NB4 (cell line): ENCODE measurements around the gene MIGA2.

ENCODE experiments used
- DNase-seq: peaks from one replicate; pipeline ENCODE4 v3.0.0; 2010; ENCODE audit warnings: low read depth
- H3K4me3 ChIP-seq: one replicate; pipeline ENCODE4 v1.5.1; 2011; ENCODE audit warnings: mild to moderate bottlenecking, low read depth, low read length, moderate library complexity
- MYC ChIP-seq: IDR thresholded peaks from 2 replicates; pipeline ENCODE4 v1.6.1; 2011; ENCODE audit warnings: low read depth, low read length
- POLR2A ChIP-seq: IDR thresholded peaks from 2 replicates; pipeline ENCODE4 v1.6.1; 2011; ENCODE audit warnings: mild to moderate bottlenecking; ENCODE audit not compliant: insufficient read length; ENCODE audit errors: extremely low read depth
- TF ChIP-seq, protein P1 (sequence below): IDR thresholded peaks from 2 replicates; pipeline ENCODE4 v1.6.1; 2011; ENCODE audit warnings: low read depth, low read length
- TF ChIP-seq, protein P2 (sequence below): IDR thresholded peaks from one replicate; pipeline ENCODE4 v1.5.1; 2012; ENCODE audit warnings: low read depth, low read length

MIGA2 gene, protein sequence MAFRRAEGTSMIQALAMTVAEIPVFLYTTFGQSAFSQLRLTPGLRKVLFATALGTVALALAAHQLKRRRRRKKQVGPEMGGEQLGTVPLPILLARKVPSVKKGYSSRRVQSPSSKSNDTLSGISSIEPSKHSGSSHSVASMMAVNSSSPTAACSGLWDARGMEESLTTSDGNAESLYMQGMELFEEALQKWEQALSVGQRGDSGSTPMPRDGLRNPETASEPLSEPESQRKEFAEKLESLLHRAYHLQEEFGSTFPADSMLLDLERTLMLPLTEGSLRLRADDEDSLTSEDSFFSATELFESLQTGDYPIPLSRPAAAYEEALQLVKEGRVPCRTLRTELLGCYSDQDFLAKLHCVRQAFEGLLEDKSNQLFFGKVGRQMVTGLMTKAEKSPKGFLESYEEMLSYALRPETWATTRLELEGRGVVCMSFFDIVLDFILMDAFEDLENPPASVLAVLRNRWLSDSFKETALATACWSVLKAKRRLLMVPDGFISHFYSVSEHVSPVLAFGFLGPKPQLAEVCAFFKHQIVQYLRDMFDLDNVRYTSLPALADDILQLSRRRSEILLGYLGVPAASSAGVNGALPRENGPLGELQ

DNA sequence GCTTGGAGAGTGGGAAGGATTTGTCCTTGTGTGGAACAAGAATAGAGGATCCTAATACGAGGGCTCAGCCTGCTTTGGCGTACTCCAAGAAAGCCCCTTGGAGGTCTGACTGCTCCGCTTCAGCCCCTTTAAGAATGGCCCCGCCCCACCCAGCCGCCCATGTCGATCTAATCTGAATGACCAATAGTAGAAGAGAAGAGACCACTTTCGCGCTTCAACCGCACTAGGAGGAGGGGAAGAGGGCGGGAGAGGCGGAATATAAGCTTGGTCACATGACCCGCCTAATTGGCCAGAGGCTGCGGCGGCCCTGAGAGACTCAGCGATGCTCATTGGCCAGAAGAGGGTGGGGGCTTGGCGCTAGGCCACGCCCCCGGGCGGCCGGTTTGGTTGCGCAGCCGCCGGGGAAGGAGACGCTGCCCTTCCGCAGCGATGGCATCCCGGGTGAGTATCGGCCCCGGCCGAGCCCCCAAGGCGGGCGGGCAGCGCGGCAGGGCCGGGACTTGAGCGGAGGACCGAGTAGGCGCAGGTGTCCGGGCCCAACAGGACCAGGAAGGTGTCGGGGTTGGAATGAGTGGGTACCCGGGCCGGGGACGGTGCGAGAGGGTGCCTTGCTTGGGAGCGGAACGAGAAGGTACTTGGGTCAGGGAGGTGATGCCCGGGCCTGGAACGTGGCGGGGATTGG is at the start of gene MIGA2:
Gene MIGA2 (plus strand): TSS at position 386 of the 682 bp plus-strand sequence. CDS start 3,969 bp downstream, outside the sequence.
- peak; percentile 27; the same call in 1 of the 2 replicates for TF ChIP-seq MYC
- TF ChIP-seq POLR2A = peak; percentile 78
- TF ChIP-seq, protein P1, sequence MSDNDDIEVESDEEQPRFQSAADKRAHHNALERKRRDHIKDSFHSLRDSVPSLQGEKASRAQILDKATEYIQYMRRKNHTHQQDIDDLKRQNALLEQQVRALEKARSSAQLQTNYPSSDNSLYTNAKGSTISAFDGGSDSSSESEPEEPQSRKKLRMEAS = peak; percentile 79
- TF ChIP-seq, protein P2, sequence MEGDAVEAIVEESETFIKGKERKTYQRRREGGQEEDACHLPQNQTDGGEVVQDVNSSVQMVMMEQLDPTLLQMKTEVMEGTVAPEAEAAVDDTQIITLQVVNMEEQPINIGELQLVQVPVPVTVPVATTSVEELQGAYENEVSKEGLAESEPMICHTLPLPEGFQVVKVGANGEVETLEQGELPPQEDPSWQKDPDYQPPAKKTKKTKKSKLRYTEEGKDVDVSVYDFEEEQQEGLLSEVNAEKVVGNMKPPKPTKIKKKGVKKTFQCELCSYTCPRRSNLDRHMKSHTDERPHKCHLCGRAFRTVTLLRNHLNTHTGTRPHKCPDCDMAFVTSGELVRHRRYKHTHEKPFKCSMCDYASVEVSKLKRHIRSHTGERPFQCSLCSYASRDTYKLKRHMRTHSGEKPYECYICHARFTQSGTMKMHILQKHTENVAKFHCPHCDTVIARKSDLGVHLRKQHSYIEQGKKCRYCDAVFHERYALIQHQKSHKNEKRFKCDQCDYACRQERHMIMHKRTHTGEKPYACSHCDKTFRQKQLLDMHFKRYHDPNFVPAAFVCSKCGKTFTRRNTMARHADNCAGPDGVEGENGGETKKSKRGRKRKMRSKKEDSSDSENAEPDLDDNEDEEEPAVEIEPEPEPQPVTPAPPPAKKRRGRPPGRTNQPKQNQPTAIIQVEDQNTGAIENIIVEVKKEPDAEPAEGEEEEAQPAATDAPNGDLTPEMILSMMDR = no peak
- H3K4me3 ChIP-seq = peak within 1 kb of the TSS; percentile 79
- peak; percentile 99 for DNase-seq

DNA sequence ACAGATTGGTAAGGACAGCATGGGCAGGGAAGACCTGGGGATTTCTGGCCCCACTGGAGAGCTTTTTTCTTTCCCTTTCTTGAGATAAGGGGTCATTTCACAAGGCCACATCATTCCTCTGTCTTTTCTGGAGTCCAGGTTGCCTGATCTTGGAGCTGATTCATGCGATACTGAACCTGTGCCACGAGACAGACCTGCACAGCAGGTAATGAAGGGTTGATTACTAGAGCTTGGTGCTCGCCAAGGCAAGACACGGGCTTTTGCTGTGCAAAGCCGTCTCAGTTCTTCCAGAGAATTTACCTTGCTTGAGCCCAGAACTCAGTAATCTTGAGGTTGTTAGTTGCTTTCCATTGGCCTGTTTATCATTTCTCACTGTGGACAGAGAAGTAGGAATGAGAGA is 49.8 kb upstream of the MIGA2 start:
- TF ChIP-seq, protein P1 = no peak
- TF ChIP-seq, protein P2 = no peak
- TF ChIP-seq MYC = no peak
- no peak for TF ChIP-seq POLR2A
- H3K4me3 ChIP-seq = no peak overlapping the region
- no peak for DNase-seq

DNA sequence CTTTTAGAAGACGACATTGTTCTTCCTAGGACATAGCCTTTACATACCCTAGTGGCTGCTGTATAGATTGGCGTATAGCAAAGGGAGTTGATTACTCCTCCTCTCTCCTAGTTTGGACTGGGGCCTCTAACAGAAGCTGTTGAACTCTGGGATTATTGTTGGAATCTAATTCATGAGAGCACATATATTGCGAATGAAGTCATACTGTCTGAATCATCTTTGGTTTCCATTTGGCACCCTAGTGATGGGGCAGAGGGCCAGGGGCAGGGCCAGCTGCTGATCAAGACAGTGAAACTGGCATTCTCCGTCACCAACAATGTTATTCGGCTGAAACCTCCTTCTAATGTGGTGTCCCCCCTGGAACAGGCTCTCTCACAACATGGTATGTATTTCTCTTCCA is 48.6 kb upstream of the MIGA2 start:
- DNase-seq = no peak
- H3K4me3 ChIP-seq = no peak overlapping the region
- TF ChIP-seq, protein P2 = no peak
- TF ChIP-seq POLR2A = no peak
- TF ChIP-seq, protein P1 = no peak
- no peak for TF ChIP-seq MYC

DNA sequence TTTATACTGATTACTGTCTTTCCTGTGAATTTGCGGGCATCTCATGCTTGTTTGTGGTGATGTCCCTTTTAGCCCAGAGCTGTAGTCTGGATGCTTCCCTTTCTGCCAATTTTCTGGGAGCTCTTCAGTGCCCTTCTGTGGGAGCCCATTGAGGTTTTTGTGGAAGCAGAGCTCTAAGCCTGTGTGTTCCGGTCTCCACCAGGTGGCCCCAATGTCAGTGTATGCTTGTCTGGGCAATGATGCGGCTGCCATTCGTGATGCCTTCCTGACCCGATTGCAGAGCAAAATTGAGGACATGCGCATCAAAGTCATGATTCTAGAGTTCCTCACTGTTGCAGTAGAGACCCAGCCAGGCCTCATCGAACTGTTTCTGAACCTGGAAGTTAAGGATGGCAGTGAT is 43.4 kb upstream of the MIGA2 start:
- DNase-seq = no peak
- no peak overlapping the region for H3K4me3 ChIP-seq
- TF ChIP-seq, protein P2 = peak; percentile 13
- TF ChIP-seq MYC = no peak
- TF ChIP-seq, protein P1 = no peak

DNA sequence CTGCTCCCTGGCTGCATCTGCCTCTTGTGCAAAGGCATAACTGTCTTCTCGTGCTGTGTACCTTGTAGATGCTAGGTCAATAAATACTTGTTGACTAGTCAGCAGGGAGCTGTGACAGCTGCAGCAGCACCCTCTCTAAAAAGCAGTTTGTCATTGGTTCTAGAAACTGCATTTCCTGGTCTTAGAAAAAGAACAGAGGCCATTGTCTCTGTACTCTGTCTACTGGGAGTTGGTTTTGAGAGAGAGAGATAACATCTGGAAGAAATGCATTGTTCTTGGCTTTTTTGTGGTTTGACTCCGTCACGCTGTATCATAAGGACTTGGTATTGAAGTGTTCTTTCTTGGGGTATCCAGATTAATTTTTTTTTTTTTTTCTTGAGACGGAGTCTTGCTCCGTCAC is 40.6 kb upstream of the MIGA2 start:
- H3K4me3 ChIP-seq = no peak overlapping the region
- TF ChIP-seq, protein P2 = no peak
- TF ChIP-seq, protein P1 = no peak
- TF ChIP-seq POLR2A (no peak), MYC (no peak)
- no peak for DNase-seq
